Calu3 (cell line): ENCODE measurements around the gene NR1H3. TPM values are rescaled to one million over a fixed set of nuclear protein-coding genes. Genes with fewer than 3 reads are reported as not detected.

Experiments
- BruUV-seq: library from RNA; stranded (reverse); fragments of 400-500 nt; replicated peaks from 2 replicates; lab custom pipeline; 2021; lab: Mats Ljungman, UMichigan
- CTCF ChIA-PET: fragments of 300-600 bp; sonication (Branson Sonifier 250); formaldehyde crosslinking; loops from one replicate; lab custom pipeline; 2022; ENCODE audit warnings: antibody characterized with exemption; lab: Charles Lee
- DNase-seq: peaks from one replicate; pipeline ENCODE4 v3.0.0; 2022
- H3K27ac Mint-ChIP-seq: one replicate; pipeline ENCODE4 v1.8.0; 2022; ENCODE audit warnings: mixed read lengths; ENCODE audit not compliant: unreplicated experiment
- H3K27me3 Mint-ChIP-seq: one replicate; pipeline ENCODE4 v1.8.0; 2022; ENCODE audit warnings: mixed read lengths; ENCODE audit not compliant: unreplicated experiment
- H3K36me3 Mint-ChIP-seq: one replicate; pipeline ENCODE4 v1.8.0; 2022; ENCODE audit warnings: mild to moderate bottlenecking, moderate library complexity, mixed read lengths; ENCODE audit not compliant: insufficient read depth, unreplicated experiment
- H3K4me1 Mint-ChIP-seq: one replicate; pipeline ENCODE4 v1.8.0; 2022; ENCODE audit warnings: mild to moderate bottlenecking, low read depth, mixed read lengths; ENCODE audit not compliant: unreplicated experiment
- H3K4me3 Mint-ChIP-seq: one replicate; pipeline ENCODE4 v1.8.0; 2022; ENCODE audit warnings: mild to moderate bottlenecking, low read depth, moderate library complexity, mixed read lengths; ENCODE audit not compliant: unreplicated experiment
- H3K9me3 Mint-ChIP-seq: one replicate; pipeline ENCODE4 v1.8.0; 2022; ENCODE audit warnings: low read depth, mixed read lengths; ENCODE audit not compliant: unreplicated experiment
- intact Hi-C: fragments of 100-400 bp; cut with micrococcal nuclease; formaldehyde crosslinking; loops from one replicate; pipeline ENCODE4 v1.10.0; 2022; ENCODE audit not compliant: unreplicated experiment
- total RNA-seq: library from RNA; stranded (reverse); gene quantifications from 2 replicates; pipeline ENCODE4 v1.2.3, GENCODE V29; 2022
- TF ChIP-seq, protein P1 (sequence below): fragments of 200-600 bp; IDR thresholded peaks from one replicate; pipeline ENCODE4 v1.8.0; 2022; ENCODE audit warnings: antibody characterized with exemption; ENCODE audit not compliant: unreplicated experiment

The NR1H3 gene
- total RNA-seq, 1 experiment from 2014 or later = 14.2 TPM

DNA sequence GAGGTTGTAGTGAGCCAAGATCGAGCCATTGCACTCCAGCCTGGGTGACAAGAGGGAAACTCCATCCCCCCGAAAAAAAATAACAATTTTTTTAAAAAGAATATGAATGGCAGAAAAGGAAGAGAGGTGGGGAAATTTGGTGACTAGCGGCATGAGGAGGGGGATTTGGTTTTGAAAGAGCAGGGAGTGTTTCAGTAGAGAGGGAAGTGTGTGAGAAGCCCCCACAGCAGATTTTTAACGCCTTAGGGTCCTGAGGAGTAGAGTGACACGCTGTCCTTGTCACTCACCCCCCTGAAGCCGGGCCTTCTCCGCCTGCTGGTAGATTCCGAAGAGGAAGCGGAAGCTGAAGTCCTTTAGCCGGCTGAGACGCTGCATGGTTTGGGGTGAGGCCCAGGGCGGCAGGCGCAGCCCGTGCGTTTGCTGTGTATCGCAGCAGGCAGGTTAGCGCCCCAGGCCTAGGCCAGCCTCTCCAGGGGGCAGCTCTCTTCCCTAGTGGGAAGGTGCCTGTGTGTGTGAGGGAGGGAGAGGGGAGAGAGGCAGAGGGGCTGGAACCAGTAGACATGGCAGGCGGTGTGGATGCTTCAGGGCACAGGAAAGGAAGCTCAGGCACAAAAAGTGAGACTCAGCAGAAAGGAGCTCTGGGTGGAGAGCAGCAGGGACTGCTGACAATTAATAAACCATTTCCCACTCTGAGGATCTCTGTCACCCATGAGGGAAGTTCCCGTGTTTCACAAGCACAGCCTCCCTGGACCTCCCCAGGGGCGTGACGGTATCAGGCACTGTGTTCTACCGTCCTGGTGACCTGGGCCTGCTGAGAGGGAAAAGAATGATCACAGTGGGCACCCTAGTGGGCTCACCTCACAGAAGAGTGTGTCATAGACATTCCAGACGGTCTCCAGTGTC is 13.1 kb upstream of the NR1H3 start:
- Mint-ChIP-seq H3K4me3 (no peak overlapping the region), H3K36me3 (peaks cover 37% of the 10 kb centered on the region), H3K27ac (no peak overlapping the region), H3K9me3 (no peaks in the 10 kb centered on the region), H3K27me3 (no peaks in the 10 kb centered on the region), H3K4me1 (no peaks in the 10 kb centered on the region)
- no TSS peak for BruUV-seq
- DNase-seq = no peak
- TF ChIP-seq, protein P1, sequence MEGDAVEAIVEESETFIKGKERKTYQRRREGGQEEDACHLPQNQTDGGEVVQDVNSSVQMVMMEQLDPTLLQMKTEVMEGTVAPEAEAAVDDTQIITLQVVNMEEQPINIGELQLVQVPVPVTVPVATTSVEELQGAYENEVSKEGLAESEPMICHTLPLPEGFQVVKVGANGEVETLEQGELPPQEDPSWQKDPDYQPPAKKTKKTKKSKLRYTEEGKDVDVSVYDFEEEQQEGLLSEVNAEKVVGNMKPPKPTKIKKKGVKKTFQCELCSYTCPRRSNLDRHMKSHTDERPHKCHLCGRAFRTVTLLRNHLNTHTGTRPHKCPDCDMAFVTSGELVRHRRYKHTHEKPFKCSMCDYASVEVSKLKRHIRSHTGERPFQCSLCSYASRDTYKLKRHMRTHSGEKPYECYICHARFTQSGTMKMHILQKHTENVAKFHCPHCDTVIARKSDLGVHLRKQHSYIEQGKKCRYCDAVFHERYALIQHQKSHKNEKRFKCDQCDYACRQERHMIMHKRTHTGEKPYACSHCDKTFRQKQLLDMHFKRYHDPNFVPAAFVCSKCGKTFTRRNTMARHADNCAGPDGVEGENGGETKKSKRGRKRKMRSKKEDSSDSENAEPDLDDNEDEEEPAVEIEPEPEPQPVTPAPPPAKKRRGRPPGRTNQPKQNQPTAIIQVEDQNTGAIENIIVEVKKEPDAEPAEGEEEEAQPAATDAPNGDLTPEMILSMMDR = no peak
- intact Hi-C loops = no loop called here
- CTCF ChIA-PET = no interaction called here

DNA sequence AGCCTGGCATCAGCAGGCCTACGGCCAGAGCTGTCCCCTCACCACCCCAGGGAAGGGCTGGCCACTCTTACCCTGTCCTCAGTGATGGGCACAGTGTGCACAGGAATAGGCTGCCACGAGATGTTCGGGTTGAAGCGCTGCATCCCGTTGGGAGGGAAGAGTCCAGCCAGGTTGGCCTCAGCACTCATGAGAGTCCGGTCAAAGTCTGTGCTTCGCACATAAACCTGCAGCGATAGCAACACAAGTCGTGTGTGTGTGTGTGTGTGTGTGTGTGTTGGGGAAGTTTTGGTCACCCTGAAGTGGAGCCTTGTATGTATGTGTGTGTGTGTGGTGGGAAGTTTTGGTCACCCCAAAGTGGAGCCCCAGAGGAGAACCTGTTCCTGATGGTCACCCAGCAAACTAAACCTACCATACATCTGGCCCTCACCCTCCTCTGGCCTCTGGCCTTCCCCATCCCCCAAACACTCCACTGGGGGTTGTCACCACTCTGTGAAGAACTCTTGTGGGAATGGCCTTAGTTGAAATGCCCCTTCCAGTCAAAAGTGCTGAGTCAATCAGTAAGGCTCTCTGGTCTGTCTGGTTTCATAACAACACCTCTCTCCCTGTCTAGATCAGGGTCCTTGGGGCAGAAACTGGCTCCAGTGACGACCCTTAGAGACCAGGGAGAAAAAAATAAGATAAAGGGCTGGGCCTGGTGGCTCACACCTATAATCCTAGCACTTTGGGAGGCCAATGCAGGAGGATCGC is 12.0 kb upstream of the NR1H3 start:
- H3K36me3 Mint-ChIP-seq = peaks cover 28% of the 10 kb centered on the region
- TF ChIP-seq, protein P1 = no peak
- H3K4me1 Mint-ChIP-seq = no peaks in the 10 kb centered on the region
- H3K27me3 Mint-ChIP-seq = no peaks in the 10 kb centered on the region
- BruUV-seq = no TSS peak
- H3K4me3 Mint-ChIP-seq = no peak overlapping the region
- intact Hi-C loops = no loop called here
- H3K27ac Mint-ChIP-seq = no peak overlapping the region
- no peaks in the 10 kb centered on the region for H3K9me3 Mint-ChIP-seq
- CTCF ChIA-PET = no interaction called here
- DNase-seq = no peak

DNA sequence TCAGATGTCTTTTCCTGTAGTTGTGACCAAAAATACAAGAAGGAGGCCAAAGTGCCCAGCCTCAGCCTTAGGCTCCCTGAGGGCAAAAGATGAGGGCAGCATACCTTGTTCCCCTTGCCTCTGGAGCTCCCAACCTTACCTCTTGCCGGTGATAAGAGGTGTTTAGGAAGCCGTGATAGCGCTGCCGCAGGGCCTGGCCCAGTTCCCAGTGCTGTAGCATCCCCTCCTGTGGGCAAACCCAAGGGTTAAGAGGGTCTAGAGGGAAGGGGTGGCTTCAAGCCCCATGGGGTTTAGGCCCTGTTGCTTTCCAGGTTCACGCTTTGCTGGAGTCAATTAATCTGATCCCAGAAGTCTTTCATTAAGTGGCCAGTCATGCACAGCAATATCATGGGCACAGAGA is 10.3 kb upstream of the NR1H3 start:
- TF ChIP-seq, protein P1 = no peak
- H3K27ac Mint-ChIP-seq = no peak overlapping the region
- CTCF ChIA-PET = interaction anchor here (2.1 to 2.5 kb wide), 2 partner anchors 10 to 68 kb away, joined by 8 to 10 read pairs; partner anchors contain the start of gene NR1H3
- H3K9me3 Mint-ChIP-seq = no peaks in the 10 kb centered on the region
- no peaks in the 10 kb centered on the region for H3K27me3 Mint-ChIP-seq
- H3K36me3 Mint-ChIP-seq = peaks cover 14% of the 10 kb centered on the region
- intact Hi-C loops = no loop called here
- no TSS peak for BruUV-seq
- H3K4me1 Mint-ChIP-seq = no peaks in the 10 kb centered on the region
- no peak for DNase-seq
- no peak overlapping the region for H3K4me3 Mint-ChIP-seq

DNA sequence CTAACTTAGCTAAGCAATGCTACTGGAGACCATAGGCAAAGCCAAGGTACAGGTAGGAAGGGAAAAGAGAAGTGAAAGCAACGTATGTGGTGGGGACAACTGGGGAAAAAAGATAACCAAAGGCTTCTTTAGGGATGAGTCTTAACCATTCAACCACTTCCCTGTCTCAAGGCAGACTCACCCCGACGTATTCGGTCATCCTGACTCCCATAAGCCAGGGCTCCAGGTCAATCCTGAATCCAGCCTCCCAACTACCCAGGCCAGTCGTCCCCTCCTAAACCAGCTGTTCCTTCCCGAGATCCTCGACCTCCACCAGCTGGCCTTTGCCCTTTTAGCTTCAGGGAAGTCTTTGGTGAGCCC is 9.5 kb upstream of the NR1H3 start:
- Mint-ChIP-seq H3K27me3 (no peaks in the 10 kb centered on the region), H3K27ac (peak overlapping the region; percentile 98), H3K36me3 (peaks cover 14% of the 10 kb centered on the region), H3K4me1 (no peaks in the 10 kb centered on the region), H3K9me3 (no peaks in the 10 kb centered on the region), H3K4me3 (peak overlapping the region; percentile 98)
- CTCF ChIA-PET = interaction anchor here (1.0 to 2.5 kb wide), 6 partner anchors 9 to 69 kb away, joined by 3 to 10 read pairs (median 6); partner anchors contain the start of gene NR1H3
- intact Hi-C loops = no loop called here
- TSS peak; percentile 68 for BruUV-seq
- no peak for DNase-seq
- TF ChIP-seq, protein P1 = no peak
